B cell (primary cell): ENCODE measurements around the gene PIBF1. TPM values are rescaled to one million over a fixed set of nuclear protein-coding genes. Genes with fewer than 3 reads are reported as not detected.

ENCODE experiments used
- ATAC-seq: fragments of 200-7000 bp; cut with Tn5 transposase; one replicate; pipeline ENCODE4 v1.10.0; 2021; ENCODE audit warnings: low read depth, mild to moderate bottlenecking, moderate number of reproducible peaks, moderate library complexity
- CTCF ChIA-PET: fragments of 350-600 bp; sonication (Branson Sonifier 250); formaldehyde crosslinking; loops from one replicate; lab custom pipeline; 2021; ENCODE audit warnings: antibody characterized with exemption, inconsistent platforms; lab: Charles Lee
- POLR2A ChIA-PET: fragments of 350-600 bp; sonication (Branson Sonifier 250); formaldehyde crosslinking; loops from one replicate; lab custom pipeline; 2021; ENCODE audit warnings: antibody characterized with exemption; lab: Charles Lee
- DNase-seq: peaks from one replicate; pipeline ENCODE4 v3.0.0; 2013
- H2AFZ ChIP-seq: 2 replicates; pipeline ENCODE4 v1.6.1; 2012; ENCODE audit warnings: mild to moderate bottlenecking, low read depth, low read length; ENCODE audit not compliant: insufficient read depth, poor library complexity, severe bottlenecking
- H3K27ac ChIP-seq, 2 donors: 1 replicate in 1 of 2; 2 replicates in 1 of 2; pipeline ENCODE4 v1.5.1; 2012 to 2013; ENCODE audit warnings: low read length in 2 of 2, mild to moderate bottlenecking in 2 of 2, moderate library complexity in 1 of 2
- H3K27me3 ChIP-seq, 4 experiments: fragments of 200-600 bp in 1 of 4; sonication (generic) in 1 of 4; replicated peaks in 1 of 4; 1 replicate in 2 of 4; 2 replicates in 2 of 4; pipeline versions ENCODE4 v1.6.1 to v1.7.0; 2013 to 2016; ENCODE audit warnings: low read length in 3 of 4, mild to moderate bottlenecking in 2 of 4, mixed read lengths in 1 of 4, moderate library complexity in 1 of 4; ENCODE audit not compliant: insufficient read depth in 4 of 4, control insufficient read depth in 3 of 4; ENCODE audit errors: control extremely low read depth in 1 of 4
- H3K36me3 ChIP-seq, 2 experiments: replicated peaks in 1 of 2; 1 replicate in 1 of 2; 2 replicates in 1 of 2; pipeline versions ENCODE4 v1.6.1 to v1.7.1; 2013; ENCODE audit warnings: low read length in 1 of 2; ENCODE audit not compliant: insufficient read depth in 2 of 2, control insufficient read depth in 1 of 2; ENCODE audit errors: control extremely low read depth in 1 of 2, extremely low read depth in 1 of 2
- H3K4me1 ChIP-seq, 2 donors: fragments of 200-600 bp in 1 of 2; sonication (generic) in 1 of 2; 1 replicate in 1 of 2; 2 replicates in 1 of 2; pipeline versions ENCODE4 v1.5.1 to v1.6.1; 2013 to 2017; ENCODE audit warnings: low read length in 2 of 2; ENCODE audit not compliant: control insufficient read depth in 2 of 2, insufficient read depth in 2 of 2
- H3K4me2 ChIP-seq: replicated peaks from 2 replicates; pipeline ENCODE3; 2012; ENCODE audit warnings: mild to moderate bottlenecking, low read depth, low read length; ENCODE audit not compliant: poor library complexity, severe bottlenecking
- H3K4me3 ChIP-seq, 5 experiments: fragments of 200-600 bp in 1 of 5; sonication (generic) in 1 of 5; 1 replicate in 3 of 5; 2 replicates in 2 of 5; pipeline versions ENCODE4 v1.5.1 to v1.7.0; 2011 to 2016; ENCODE audit warnings: low read length in 4 of 5, mild to moderate bottlenecking in 4 of 5, low read depth in 2 of 5, control low read depth in 1 of 5, moderate library complexity in 1 of 5; ENCODE audit not compliant: insufficient read depth in 1 of 5; ENCODE audit errors: control extremely low read depth in 1 of 5, extremely low read depth in 1 of 5
- H3K79me2 ChIP-seq: fragments of 200-600 bp; sonication (generic); one replicate; pipeline ENCODE4 v1.6.0; 2016; ENCODE audit warnings: low read length; ENCODE audit not compliant: control insufficient read depth, insufficient read depth
- H3K9ac ChIP-seq: fragments of 200-600 bp; sonication (generic); 2 replicates; pipeline ENCODE4 v1.6.1; 2017; ENCODE audit warnings: mild to moderate bottlenecking, low read length, moderate library complexity
- H3K9me3 ChIP-seq, 3 donors: one replicate each; pipeline versions ENCODE4 v1.6.1 to v1.7.1; 2013; ENCODE audit warnings: low read length in 2 of 3; ENCODE audit not compliant: control insufficient read depth in 2 of 3, insufficient read depth in 1 of 3; ENCODE audit errors: control extremely low read depth in 1 of 3
- H4K20me1 ChIP-seq: 2 replicates; pipeline ENCODE4 v1.6.0; 2012; ENCODE audit warnings: mild to moderate bottlenecking, low read length; ENCODE audit not compliant: insufficient read depth, control insufficient read depth, poor library complexity, severe bottlenecking
- H3K27ac Mint-ChIP-seq: one replicate; pipeline ENCODE4 v1.8.0; 2021; ENCODE audit warnings: mixed read lengths
- H3K27me3 Mint-ChIP-seq: one replicate; pipeline ENCODE4 v1.8.0; 2021; ENCODE audit warnings: mixed read lengths
- H3K4me1 Mint-ChIP-seq: one replicate; pipeline ENCODE4 v1.8.0; 2021; ENCODE audit warnings: mixed read lengths
- H3K4me3 Mint-ChIP-seq: one replicate; pipeline ENCODE4 v1.8.0; 2021; ENCODE audit warnings: mixed read lengths
- H3K9me3 Mint-ChIP-seq: one replicate; pipeline ENCODE4 v1.8.0; 2022; ENCODE audit warnings: mixed read lengths; ENCODE audit not compliant: insufficient read depth
- EZH2 ChIP-seq: IDR thresholded peaks from 2 replicates; pipeline ENCODE4 v1.6.1; 2012; ENCODE audit warnings: borderline replicate concordance, low read depth, mild to moderate bottlenecking, moderate library complexity, low read length; ENCODE audit not compliant: insufficient read depth, poor library complexity, severe bottlenecking
- WGBS: methylation state at CpG from one replicate; pipeline ENCODE4 v1.1.5; 2013; ENCODE audit warnings: missing lambda C conversion rate; ENCODE audit not compliant: insufficient coverage; 5-methylcytosine and 5-hydroxymethylcytosine counted together
- intact Hi-C: fragments of 100-400 bp; cut with micrococcal nuclease; formaldehyde crosslinking; loops from one replicate; pipeline ENCODE4 v1.10.0; 2022
- polyA plus RNA-seq: library from polyadenylated mRNA; depleted of rRNA; stranded (reverse); fragments of >200 nt; gene quantifications from 2 replicates; pipeline ENCODE4 v1.2.3, GENCODE V29; 2012
- total RNA-seq, 2 donors: library from RNA; stranded (reverse); fragments of 120-200 nt in 1 of 2; gene quantifications; 1 replicate in 1 of 2; 2 replicates in 1 of 2; pipeline versions ENCODE4 v1.2.3 to v1.2.4, GENCODE V29; 2013 to 2022
- TF ChIP-seq, protein P1 (sequence below): fragments of 200-600 bp; IDR thresholded peaks from one replicate; pipeline ENCODE4 v1.8.0; 2022; ENCODE audit warnings: antibody characterized with exemption, mild to moderate bottlenecking

Gene PIBF1
- total and polyA plus RNA-seq, 2 donors (not counting 1 experiment from before 2014, with no cell fraction given), result 4.5 to 43.1 TPM

- Histone ChIP-seq H3K27ac (no peak overlapping the region), H3K79me2 (no peaks in the 10 kb centered on the region), H3K4me1 (no peaks in the 10 kb centered on the region), H3K9ac (no peak overlapping the region), H3K27me3 (no peaks in the 10 kb centered on the region), H3K4me2 (no peak overlapping the region), H3K9me3 (no peaks in the 10 kb centered on the region), H4K20me1 (no peaks in the 10 kb centered on the region), H2AFZ (no peak overlapping the region), H3K36me3 (no peaks in the 10 kb centered on the region), H3K4me3 (no peak overlapping the region)
- DNase-seq, result no peak
- no peaks in the 10 kb centered on the region for H3K4me1 Mint-ChIP-seq
- intact Hi-C loops, result no loop called here
- ChIA-PET POLR2A (no interaction called here), CTCF (no interaction called here)
- no peaks in the 10 kb centered on the region for H3K27me3 Mint-ChIP-seq
- ATAC-seq, result no peak
- H3K4me3 Mint-ChIP-seq, result no peak overlapping the region
- H3K9me3 Mint-ChIP-seq, result no peaks in the 10 kb centered on the region
- no peak overlapping the region for H3K27ac Mint-ChIP-seq
- no CpG with 5 or more reads among the region's 1 CpG for WGBS
- TF ChIP-seq, protein P1, sequence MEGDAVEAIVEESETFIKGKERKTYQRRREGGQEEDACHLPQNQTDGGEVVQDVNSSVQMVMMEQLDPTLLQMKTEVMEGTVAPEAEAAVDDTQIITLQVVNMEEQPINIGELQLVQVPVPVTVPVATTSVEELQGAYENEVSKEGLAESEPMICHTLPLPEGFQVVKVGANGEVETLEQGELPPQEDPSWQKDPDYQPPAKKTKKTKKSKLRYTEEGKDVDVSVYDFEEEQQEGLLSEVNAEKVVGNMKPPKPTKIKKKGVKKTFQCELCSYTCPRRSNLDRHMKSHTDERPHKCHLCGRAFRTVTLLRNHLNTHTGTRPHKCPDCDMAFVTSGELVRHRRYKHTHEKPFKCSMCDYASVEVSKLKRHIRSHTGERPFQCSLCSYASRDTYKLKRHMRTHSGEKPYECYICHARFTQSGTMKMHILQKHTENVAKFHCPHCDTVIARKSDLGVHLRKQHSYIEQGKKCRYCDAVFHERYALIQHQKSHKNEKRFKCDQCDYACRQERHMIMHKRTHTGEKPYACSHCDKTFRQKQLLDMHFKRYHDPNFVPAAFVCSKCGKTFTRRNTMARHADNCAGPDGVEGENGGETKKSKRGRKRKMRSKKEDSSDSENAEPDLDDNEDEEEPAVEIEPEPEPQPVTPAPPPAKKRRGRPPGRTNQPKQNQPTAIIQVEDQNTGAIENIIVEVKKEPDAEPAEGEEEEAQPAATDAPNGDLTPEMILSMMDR, result no peak
- no peak for TF ChIP-seq EZH2
Measured at GRCh38 chr13:72985610-72986009, 203.7 kb downstream of the PIBF1 start.

DNA sequence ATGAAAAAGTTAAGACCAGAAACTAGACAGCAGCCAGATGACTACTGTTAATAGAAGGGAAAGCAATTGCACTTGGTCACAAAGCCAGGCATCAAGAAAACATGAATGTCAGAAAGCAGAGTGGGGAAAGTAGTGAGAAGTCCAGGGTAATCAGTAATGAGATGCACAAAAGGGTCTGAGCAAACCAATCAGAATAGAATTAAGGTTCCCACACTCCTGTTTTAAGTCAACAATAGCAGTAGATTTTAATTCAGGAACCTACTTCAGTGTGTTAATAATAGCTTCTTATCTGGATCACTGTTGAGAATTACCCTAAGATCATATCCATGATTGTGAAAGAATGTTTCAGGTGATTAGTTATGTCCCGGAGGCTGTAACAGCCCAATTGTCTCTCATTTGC is 204.3 kb downstream of the PIBF1 start:
- Mint-ChIP-seq H3K4me3 (no peak overlapping the region), H3K9me3 (no peaks in the 10 kb centered on the region), H3K27ac (no peak overlapping the region), H3K27me3 (no peaks in the 10 kb centered on the region), H3K4me1 (no peaks in the 10 kb centered on the region)
- no peaks in the 10 kb centered on the region for H4K20me1 ChIP-seq
- H3K79me2 ChIP-seq, result no peaks in the 10 kb centered on the region
- ChIA-PET CTCF (no interaction called here), POLR2A (no interaction called here)
- H3K36me3 ChIP-seq, result no peaks in the 10 kb centered on the region
- H3K4me2 ChIP-seq, result no peak overlapping the region
- H2AFZ ChIP-seq, result no peak overlapping the region
- H3K9ac ChIP-seq, result no peak overlapping the region
- ATAC-seq, result no peak
- WGBS, result no CpG with 5 or more reads among the region's 1 CpG
- no peak overlapping the region for H3K27ac ChIP-seq
- no peaks in the 10 kb centered on the region for H3K27me3 ChIP-seq
- no peaks in the 10 kb centered on the region for H3K4me1 ChIP-seq
- intact Hi-C loops, result no loop called here
- DNase-seq, result no peak
- H3K4me3 ChIP-seq, result no peak overlapping the region
- TF ChIP-seq, protein P1, result no peak
- no peak for TF ChIP-seq EZH2
- H3K9me3 ChIP-seq, result no peaks in the 10 kb centered on the region
